ENCODE results near the gene VAV2.

The VAV2 gene

DNA sequence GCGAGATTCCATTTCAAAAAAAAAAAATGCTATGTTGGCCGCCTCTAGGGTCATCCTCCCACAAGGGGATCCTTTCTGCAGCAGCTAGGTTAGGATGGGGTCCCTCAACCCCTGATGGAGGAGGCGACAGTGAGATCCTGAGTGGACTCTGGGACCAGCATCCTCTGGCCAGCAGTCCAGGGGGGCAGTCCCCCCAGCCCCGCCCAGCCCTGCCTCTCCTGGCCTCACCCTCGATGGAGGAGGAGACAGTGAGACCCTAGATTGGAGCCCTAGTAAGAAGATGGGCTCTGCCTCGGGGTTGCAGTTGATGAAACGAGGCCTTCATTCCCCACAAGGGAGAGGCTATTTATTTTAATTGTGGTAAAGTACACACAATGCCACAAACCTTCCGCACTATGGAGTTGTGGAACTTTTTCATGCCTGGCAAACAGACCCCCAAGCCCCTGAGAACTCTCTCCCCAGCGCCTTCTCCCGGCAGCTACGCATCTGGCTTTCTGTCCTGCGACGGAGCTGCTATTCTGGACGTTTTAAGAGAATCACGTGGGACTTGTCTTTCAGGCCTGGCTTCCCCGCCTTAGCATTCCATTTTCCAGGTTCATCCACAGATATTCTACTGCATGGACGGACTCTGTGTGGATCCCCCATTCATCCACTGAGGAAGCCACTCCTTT is 15.8 kb downstream of the VAV2 start:
- Histone ChIP-seq H3K36me3 (ENCODE audit: insufficient read depth, low read length) (no peaks in the 10 kb centered on the region), H3K4me1 (ENCODE audit: insufficient read depth, low read length) (peaks cover 15% of the 10 kb centered on the region)

DNA sequence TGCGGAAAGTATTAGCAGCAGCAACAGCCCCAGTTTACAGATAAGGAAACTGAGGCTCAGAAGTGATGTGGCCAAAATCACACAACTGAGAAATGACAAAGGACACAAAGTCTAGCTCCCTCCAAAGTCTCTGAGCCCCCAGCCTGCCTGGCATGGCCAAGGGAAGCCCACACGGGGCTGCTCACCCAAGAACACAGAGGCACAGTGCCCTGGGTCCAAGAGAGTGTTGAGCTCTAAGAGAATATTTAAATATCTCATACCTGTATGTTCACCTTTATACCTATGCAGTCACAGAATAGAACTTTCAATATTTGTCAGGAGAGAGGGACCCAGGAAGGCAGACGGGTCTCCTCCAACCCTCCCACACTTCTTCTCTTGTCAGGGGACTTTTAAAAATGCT is 16.6 kb downstream of the VAV2 start:
- H3K9ac ChIP-seq (ENCODE audit: low read length) = no peak overlapping the region
- peaks cover 15% of the 10 kb centered on the region for H3K4me1 ChIP-seq (ENCODE audit: insufficient read depth, low read length)
- no peak overlapping the region for H3K27ac ChIP-seq (ENCODE audit: low read depth, low read length)
- no peaks in the 10 kb centered on the region for H3K36me3 ChIP-seq (ENCODE audit: insufficient read depth, low read length)
- H3K27me3 ChIP-seq (ENCODE audit: control insufficient read depth in 1 of 2, insufficient read depth in 2 of 2, low read length in 2 of 2) = no peaks in the 10 kb centered on the region
- no peaks in the 10 kb centered on the region for H3K9me3 ChIP-seq (ENCODE audit: low read length)
- no peak overlapping the region for H3K4me3 ChIP-seq (ENCODE audit: low read depth in 1 of 2, low read length in 2 of 2)

More for the DNA sequence above, 15.8 kb downstream of the VAV2 start:
- Histone ChIP-seq H3K27me3 (ENCODE audit: control insufficient read depth in 1 of 2, insufficient read depth in 2 of 2, low read length in 2 of 2) (no peaks in the 10 kb centered on the region), H3K4me3 (ENCODE audit: low read depth in 1 of 2, low read length in 2 of 2) (no peak overlapping the region), H3K9ac (ENCODE audit: low read length) (no peak overlapping the region), H3K9me3 (ENCODE audit: low read length) (no peaks in the 10 kb centered on the region), H3K27ac (ENCODE audit: low read depth, low read length) (no peak overlapping the region)

GRCh38 chr9:133974631-133975341 is 17.3 kb downstream of the VAV2 start:
- Histone ChIP-seq H3K9ac (ENCODE audit: low read length) (no peak overlapping the region), H3K27me3 (ENCODE audit: control insufficient read depth in 1 of 2, insufficient read depth in 2 of 2, low read length in 2 of 2) (no peaks in the 10 kb centered on the region), H3K4me1 (ENCODE audit: insufficient read depth, low read length) (peaks cover 10% of the 10 kb centered on the region), H3K9me3 (ENCODE audit: low read length) (no peaks in the 10 kb centered on the region), H3K27ac (ENCODE audit: low read depth, low read length) (no peak overlapping the region), H3K36me3 (ENCODE audit: insufficient read depth, low read length) (no peaks in the 10 kb centered on the region), H3K4me3 (ENCODE audit: low read depth in 1 of 2, low read length in 2 of 2) (no peak overlapping the region)

GRCh38 chr9:133973791-133974630 is 18.1 kb downstream of the VAV2 start:
- no peak overlapping the region for H3K9ac ChIP-seq (ENCODE audit: low read length)
- H3K27me3 ChIP-seq (ENCODE audit: control insufficient read depth in 1 of 2, insufficient read depth in 2 of 2, low read length in 2 of 2) = no peaks in the 10 kb centered on the region
- no peak overlapping the region for H3K27ac ChIP-seq (ENCODE audit: low read depth, low read length)
- H3K36me3 ChIP-seq (ENCODE audit: insufficient read depth, low read length) = no peaks in the 10 kb centered on the region
- no peaks in the 10 kb centered on the region for H3K9me3 ChIP-seq (ENCODE audit: low read length)
- peaks cover 3% of the 10 kb centered on the region for H3K4me1 ChIP-seq (ENCODE audit: insufficient read depth, low read length)
- H3K4me3 ChIP-seq (ENCODE audit: low read depth in 1 of 2, low read length in 2 of 2) = no peak overlapping the region

- H3K9ac ChIP-seq (ENCODE audit: low read length) = no peak overlapping the region
- no peaks in the 10 kb centered on the region for H3K27me3 ChIP-seq (ENCODE audit: control insufficient read depth in 1 of 2, insufficient read depth in 2 of 2, low read length in 2 of 2)
- no peak overlapping the region for H3K27ac ChIP-seq (ENCODE audit: low read depth, low read length)
- H3K9me3 ChIP-seq (ENCODE audit: low read length) = no peaks in the 10 kb centered on the region
- no peak overlapping the region for H3K4me3 ChIP-seq (ENCODE audit: low read depth in 1 of 2, low read length in 2 of 2)
- H3K4me1 ChIP-seq (ENCODE audit: insufficient read depth, low read length) = no peaks in the 10 kb centered on the region
- no peaks in the 10 kb centered on the region for H3K36me3 ChIP-seq (ENCODE audit: insufficient read depth, low read length)
Observed at GRCh38 chr9:133973111-133973790, 18.9 kb downstream of the VAV2 start.

DNA sequence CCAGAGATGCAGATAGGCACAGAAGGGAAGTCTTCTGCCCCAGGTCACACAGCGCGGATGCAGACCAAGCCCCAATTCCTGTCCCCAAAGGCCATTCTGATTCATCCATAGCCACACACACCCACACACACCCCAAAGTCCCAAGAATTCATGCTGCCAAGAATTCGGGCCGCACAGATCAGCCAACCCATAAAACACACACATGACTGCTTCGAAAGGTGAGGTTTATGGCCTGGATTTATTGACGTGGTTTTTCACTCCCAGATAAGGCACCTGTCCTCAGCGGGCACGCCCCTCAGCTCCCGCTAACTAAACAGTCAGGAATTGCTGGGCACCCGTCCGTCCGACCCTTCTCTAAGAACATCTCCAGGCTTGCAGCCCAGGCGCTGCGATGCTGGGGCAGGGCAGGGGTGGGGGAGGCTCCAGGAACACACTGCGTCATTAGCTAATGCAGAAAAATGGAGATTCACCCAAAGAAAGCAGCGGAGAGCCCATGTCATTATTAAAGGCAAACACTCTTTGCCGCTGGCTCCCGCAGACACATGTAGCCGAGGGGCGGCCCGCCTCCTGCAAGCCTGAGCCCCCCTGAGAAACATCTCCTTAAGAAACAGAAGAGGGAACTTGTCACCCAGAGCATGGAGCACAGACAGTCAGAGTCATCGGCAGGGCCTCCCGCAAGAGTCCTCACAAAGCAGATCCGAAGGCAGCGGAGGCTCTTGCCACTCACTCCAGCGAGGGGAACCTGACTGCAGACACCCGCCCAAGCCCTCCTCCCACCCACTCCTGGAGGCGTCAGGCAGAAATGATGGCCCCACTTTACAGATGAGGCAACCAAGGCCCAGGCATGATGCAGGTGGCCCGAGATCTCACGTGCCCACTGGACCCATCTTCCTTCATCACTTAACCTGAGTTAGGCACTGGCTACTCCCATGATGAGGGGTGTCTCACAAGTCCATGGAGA is 19.9 kb downstream of the VAV2 start:
- no peak overlapping the region for H3K4me3 ChIP-seq (ENCODE audit: low read depth in 1 of 2, low read length in 2 of 2)
- no peaks in the 10 kb centered on the region for H3K9me3 ChIP-seq (ENCODE audit: low read length)
- H3K27me3 ChIP-seq (ENCODE audit: control insufficient read depth in 1 of 2, insufficient read depth in 2 of 2, low read length in 2 of 2) = no peaks in the 10 kb centered on the region
- H3K9ac ChIP-seq (ENCODE audit: low read length) = no peak overlapping the region
- H3K36me3 ChIP-seq (ENCODE audit: insufficient read depth, low read length) = no peaks in the 10 kb centered on the region
- H3K27ac ChIP-seq (ENCODE audit: low read depth, low read length) = no peak overlapping the region
- no peaks in the 10 kb centered on the region for H3K4me1 ChIP-seq (ENCODE audit: insufficient read depth, low read length)

- Histone ChIP-seq H3K4me1 (ENCODE audit: insufficient read depth, low read length) (no peaks in the 10 kb centered on the region), H3K27me3 (ENCODE audit: control insufficient read depth in 1 of 2, insufficient read depth in 2 of 2, low read length in 2 of 2) (no peaks in the 10 kb centered on the region), H3K27ac (ENCODE audit: low read depth, low read length) (no peak overlapping the region), H3K9me3 (ENCODE audit: low read length) (no peaks in the 10 kb centered on the region), H3K4me3 (ENCODE audit: low read depth in 1 of 2, low read length in 2 of 2) (no peak overlapping the region), H3K36me3 (ENCODE audit: insufficient read depth, low read length) (no peaks in the 10 kb centered on the region), H3K9ac (ENCODE audit: low read length) (no peak overlapping the region)
Observed at GRCh38 chr9:133971121-133971951, 20.8 kb downstream of the VAV2 start.

GRCh38 chr9:133970581-133971058 is 21.5 kb downstream of the VAV2 start:
- Histone ChIP-seq H3K9ac (ENCODE audit: low read length) (no peak overlapping the region), H3K4me3 (ENCODE audit: low read depth in 1 of 2, low read length in 2 of 2) (no peak overlapping the region), H3K4me1 (ENCODE audit: insufficient read depth, low read length) (no peaks in the 10 kb centered on the region), H3K27ac (ENCODE audit: low read depth, low read length) (no peak overlapping the region), H3K27me3 (ENCODE audit: control insufficient read depth in 1 of 2, insufficient read depth in 2 of 2, low read length in 2 of 2) (no peaks in the 10 kb centered on the region), H3K9me3 (ENCODE audit: low read length) (no peaks in the 10 kb centered on the region), H3K36me3 (ENCODE audit: insufficient read depth, low read length) (no peaks in the 10 kb centered on the region)

GRCh38 chr9:133969681-133970580 is 22.2 kb downstream of the VAV2 start:
- Histone ChIP-seq H3K27ac (ENCODE audit: low read depth, low read length) (no peak overlapping the region), H3K4me1 (ENCODE audit: insufficient read depth, low read length) (no peaks in the 10 kb centered on the region), H3K9me3 (ENCODE audit: low read length) (no peaks in the 10 kb centered on the region), H3K4me3 (ENCODE audit: low read depth in 1 of 2, low read length in 2 of 2) (no peak overlapping the region), H3K27me3 (ENCODE audit: control insufficient read depth in 1 of 2, insufficient read depth in 2 of 2, low read length in 2 of 2) (no peaks in the 10 kb centered on the region), H3K9ac (ENCODE audit: low read length) (no peak overlapping the region), H3K36me3 (ENCODE audit: insufficient read depth, low read length) (no peaks in the 10 kb centered on the region)

Measured in muscle layer of colon (tissue), 2 donors.